HG02885 (cell line): ENCODE measurements around the gene SHISA9.

ENCODE experiments used
- ATAC-seq: cut with Tn5 transposase; IDR thresholded peaks from one replicate; pipeline ENCODE4 v1.9.1; 2021; ENCODE audit warnings: mild to moderate bottlenecking; ENCODE audit not compliant: unreplicated experiment, poor library complexity

SHISA9 gene

GRCh38 chr16:13154799-13155198 lies 253.4 kb downstream of the SHISA9 start:
- ATAC-seq = no peak

GRCh38 chr16:13155377-13155776 lies 254.0 kb downstream of the SHISA9 start:
- no peak for ATAC-seq

GRCh38 chr16:13155780-13156179 lies 254.4 kb downstream of the SHISA9 start:
- ATAC-seq = no peak

- ATAC-seq = no peak
Measured at GRCh38 chr16:13157082-13157481, 255.7 kb downstream of the SHISA9 start.

GRCh38 chr16:13158427-13158826 lies 257.0 kb downstream of the SHISA9 start:
- no peak for ATAC-seq

- ATAC-seq = no peak
Measured at GRCh38 chr16:13165024-13165423, 263.6 kb downstream of the SHISA9 start.

GRCh38 chr16:13168091-13168572 lies 266.7 kb downstream of the SHISA9 start:
- no peak for ATAC-seq

- ATAC-seq = no peak
Measured at GRCh38 chr16:13171313-13171712, 269.9 kb downstream of the SHISA9 start.

GRCh38 chr16:13176711-13177110 lies 275.3 kb downstream of the SHISA9 start:
- ATAC-seq = no peak

- no peak for ATAC-seq
Measured at GRCh38 chr16:13178318-13178717, 276.9 kb downstream of the SHISA9 start.

GRCh38 chr16:13181432-13181831 lies 280.0 kb downstream of the SHISA9 start:
- no peak for ATAC-seq

- no peak for ATAC-seq
Measured at GRCh38 chr16:13186813-13187212, 285.4 kb downstream of the SHISA9 start.

- ATAC-seq = no peak
Measured at GRCh38 chr16:13189250-13189649, 287.9 kb downstream of the SHISA9 start.

- ATAC-seq = no peak
Measured at GRCh38 chr16:13193721-13194120, 292.3 kb downstream of the SHISA9 start.

- ATAC-seq = no peak
Measured at GRCh38 chr16:13194766-13195165, 293.4 kb downstream of the SHISA9 start.

- no peak for ATAC-seq
Measured at GRCh38 chr16:13203725-13204124, 302.3 kb downstream of the SHISA9 start.

GRCh38 chr16:13205352-13205751 lies 304.0 kb downstream of the SHISA9 start:
- ATAC-seq = no peak

- ATAC-seq = no peak
Measured at GRCh38 chr16:13206606-13207005, 305.2 kb downstream of the SHISA9 start.

GRCh38 chr16:13207151-13207550 lies 305.8 kb downstream of the SHISA9 start:
- no peak for ATAC-seq

GRCh38 chr16:13223666-13224065 lies 322.3 kb downstream of the SHISA9 start:
- ATAC-seq = no peak

- ATAC-seq = no peak
Measured at GRCh38 chr16:13229039-13229438, 327.6 kb downstream of the SHISA9 start.

- no peak for ATAC-seq
Measured at GRCh38 chr16:13231365-13231764, 330.0 kb downstream of the SHISA9 start.

- ATAC-seq = no peak
Measured at GRCh38 chr16:13234999-13235398, 333.6 kb downstream of the SHISA9 start.
